ENCODE measurements around the gene ETNPPL.

ETNPPL gene

DNA sequence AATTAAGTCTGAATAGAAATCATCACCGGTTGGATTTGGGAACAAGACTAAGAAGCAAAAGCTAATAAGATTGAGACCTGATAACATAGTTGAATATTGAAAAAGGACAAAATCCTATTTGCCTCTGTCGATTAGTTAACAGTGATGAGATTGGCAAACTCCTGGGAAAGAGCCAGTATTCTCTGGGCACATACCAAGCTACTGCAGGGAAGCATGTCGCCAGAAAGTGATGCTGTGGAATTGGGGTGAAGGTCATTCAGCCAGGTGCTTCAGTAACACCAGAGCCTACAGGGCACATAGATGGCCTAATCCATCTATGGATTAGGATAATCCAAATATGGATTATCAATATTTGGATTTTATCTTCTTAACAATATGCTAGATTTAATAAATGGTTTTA lies 68.4 kb downstream of the ETNPPL start:
- no peak for DNase-seq

DNA sequence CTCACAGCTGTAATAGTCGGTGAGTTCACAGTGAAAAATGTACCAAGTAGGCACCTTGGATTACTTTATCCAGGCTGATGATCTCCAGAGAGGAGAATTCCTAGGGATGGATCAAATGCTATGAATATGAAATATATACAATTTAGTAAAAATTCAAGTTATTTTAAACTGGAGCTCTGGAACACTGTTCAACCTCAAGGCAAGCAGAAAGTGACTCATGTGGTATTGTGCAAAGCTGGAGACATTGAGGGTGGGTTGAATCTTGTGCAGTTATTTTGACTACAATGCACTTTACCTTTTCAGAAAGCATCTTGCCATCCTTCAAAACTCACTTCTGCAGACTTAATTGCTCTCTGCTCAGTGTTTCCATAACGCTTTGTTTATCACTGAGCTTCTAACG lies 69.0 kb downstream of the ETNPPL start:
- no peak for DNase-seq

DNA sequence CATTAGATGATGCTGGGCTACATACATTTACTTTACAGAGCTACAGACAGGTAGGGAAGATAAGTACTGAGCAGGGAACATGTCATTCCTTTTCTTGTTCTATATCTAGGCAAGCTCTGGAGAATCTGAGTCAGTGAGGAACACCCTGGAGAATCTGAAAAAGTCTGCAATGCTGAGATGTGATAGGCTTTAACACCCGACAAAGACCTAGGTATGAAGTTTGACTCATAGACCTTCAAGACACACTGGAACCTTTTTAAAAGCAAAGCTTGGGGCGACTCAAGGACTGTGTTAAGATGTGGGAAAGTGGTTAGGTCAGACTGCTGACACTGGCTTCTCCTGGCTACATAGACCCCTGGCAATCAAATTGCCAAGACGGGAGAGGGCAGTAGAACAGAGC lies 69.6 kb downstream of the ETNPPL start:
- DNase-seq = no peak
